Liver (tissue), 9 donors: ENCODE measurements around the gene ALK. TPM values are rescaled to one million over a fixed set of nuclear protein-coding genes. Genes with fewer than 3 reads are reported as not detected.

Experiments used
- DNase-seq: peaks from one replicate; pipeline ENCODE4 v3.0.0-alpha.2; 2017; ENCODE audit warnings: low spot score
- H3K27ac ChIP-seq, 2 donors: one replicate each; pipeline ENCODE4 v1.7.0; 2013; ENCODE audit warnings: inconsistent platforms in 2 of 2, low read length in 2 of 2, control low read depth in 1 of 2, low read depth in 1 of 2, mild to moderate bottlenecking in 1 of 2
- H3K27me3 ChIP-seq, 4 donors: one replicate each; pipeline versions ENCODE4 v1.6.1 to v1.7.0; 2013; ENCODE audit warnings: low read length in 3 of 4, inconsistent platforms in 1 of 4, mild to moderate bottlenecking in 1 of 4, moderate library complexity in 1 of 4; ENCODE audit not compliant: control insufficient read depth in 4 of 4, insufficient read depth in 4 of 4
- H3K36me3 ChIP-seq, 4 donors: one replicate each; pipeline versions ENCODE4 v1.6.1 to v1.7.0; 2013; ENCODE audit warnings: low read length in 3 of 4, mild to moderate bottlenecking in 3 of 4, low read depth in 1 of 4, moderate library complexity in 1 of 4; ENCODE audit not compliant: control insufficient read depth in 4 of 4, insufficient read depth in 3 of 4
- H3K4me1 ChIP-seq, 4 donors: one replicate each; pipeline versions ENCODE4 v1.6.1 to v1.7.0; 2013; ENCODE audit warnings: low read length in 3 of 4, mild to moderate bottlenecking in 3 of 4, moderate library complexity in 1 of 4; ENCODE audit not compliant: control insufficient read depth in 4 of 4, insufficient read depth in 4 of 4
- H3K4me3 ChIP-seq, 3 donors: one replicate each; pipeline versions ENCODE4 v1.6.1 to v1.7.0; 2013; ENCODE audit warnings: low read length in 3 of 3, control low read depth in 1 of 3, low read depth in 1 of 3, mild to moderate bottlenecking in 1 of 3
- H3K9ac ChIP-seq, 2 donors: one replicate each; pipeline ENCODE4 v1.7.0; 2013; ENCODE audit warnings: low read length in 2 of 2, mild to moderate bottlenecking in 2 of 2, moderate library complexity in 2 of 2, control low read depth in 1 of 2, low read depth in 1 of 2
- H3K9me3 ChIP-seq, 4 donors: one replicate each; pipeline versions ENCODE4 v1.6.1 to v1.7.0; 2013; ENCODE audit warnings: low read length in 3 of 4; ENCODE audit not compliant: control insufficient read depth in 4 of 4
- EGR1 ChIP-seq, 2 donors: IDR thresholded peaks; 2 replicates each; pipeline ENCODE4 v1.6.1; 2016 to 2018; ENCODE audit warnings: antibody characterized with exemption in 2 of 2, low read depth in 2 of 2
- FOXA1 ChIP-seq: IDR thresholded peaks from 2 replicates; pipeline ENCODE4 v1.6.1; 2016; ENCODE audit warnings: antibody characterized with exemption
- FOXA2 ChIP-seq: IDR thresholded peaks from 2 replicates; pipeline ENCODE4 v1.6.1; 2016; ENCODE audit warnings: antibody characterized with exemption
- GABPA ChIP-seq, 2 donors: IDR thresholded peaks in 1 of 2; conservative IDR thresholded peaks in 1 of 2; 2 replicates each; pipeline ENCODE4 v1.6.1; 2016; ENCODE audit warnings: antibody characterized with exemption in 2 of 2, mild to moderate bottlenecking in 1 of 2, moderate library complexity in 1 of 2
- HNF4A ChIP-seq, 2 donors: conservative IDR thresholded peaks; 2 replicates each; pipeline ENCODE4 v1.6.1; 2016; ENCODE audit warnings: antibody characterized with exemption in 2 of 2, mild to moderate bottlenecking in 2 of 2
- HNF4G ChIP-seq: IDR thresholded peaks from 2 replicates; pipeline ENCODE4 v1.6.1; 2016; ENCODE audit warnings: antibody characterized with exemption
- NR2F2 ChIP-seq: IDR thresholded peaks from 2 replicates; pipeline ENCODE4 v1.6.1; 2016; ENCODE audit warnings: antibody characterized with exemption
- RAD21 ChIP-seq, 2 donors: IDR thresholded peaks; 2 replicates each; pipeline ENCODE4 v1.6.1; 2016; ENCODE audit warnings: antibody characterized with exemption in 2 of 2, mild to moderate bottlenecking in 2 of 2
- RXRA ChIP-seq, 2 donors: IDR thresholded peaks; 2 replicates each; pipeline ENCODE4 v1.6.1; 2017 to 2018; ENCODE audit warnings: antibody characterized with exemption in 2 of 2, mild to moderate bottlenecking in 1 of 2
- SP1 ChIP-seq: IDR thresholded peaks from 2 replicates; pipeline ENCODE4 v1.6.1; 2018; ENCODE audit warnings: antibody characterized with exemption, mild to moderate bottlenecking
- TAF1 ChIP-seq: conservative IDR thresholded peaks from 2 replicates; pipeline ENCODE4 v1.6.1; 2016; ENCODE audit warnings: antibody characterized with exemption, mild to moderate bottlenecking
- YY1 ChIP-seq: IDR thresholded peaks from 2 replicates; pipeline ENCODE4 v1.6.1; 2016; ENCODE audit warnings: antibody characterized with exemption, mild to moderate bottlenecking
- WGBS: extraction: QIAGEN DNeasy Blood & Tissue Kit; methylation state at CpG from one replicate; pipeline ENCODE4 v1.1.7; 2013; 5-methylcytosine and 5-hydroxymethylcytosine counted together
- polyA plus RNA-seq, 2 donors: library from polyadenylated mRNA; stranded (reverse) in 1 of 2; unstranded in 1 of 2; fragments of 200-250 nt in 1 of 2; fragments of >200 nt in 1 of 2; fragmentation: Nextera tagmentation in 1 of 2; extraction: Ambion mirVana in 1 of 2; gene quantifications; one replicate each; pipeline versions ENCODE4 v1.2.1 to v1.2.3, GENCODE V29; 2013 to 2015
- total RNA-seq, 2 donors: library from RNA; depleted of rRNA; stranded (reverse); fragments of >200 nt; gene quantifications; one replicate each; pipeline ENCODE4 v1.2.3, GENCODE V29; 2014
- TF ChIP-seq, protein P1 (sequence below): IDR thresholded peaks from 2 replicates; pipeline ENCODE4 v1.6.1; 2016; ENCODE audit warnings: antibody characterized with exemption
- TF ChIP-seq, protein P2 (sequence below): IDR thresholded peaks from 2 replicates; pipeline ENCODE4 v1.6.1; 2016; ENCODE audit warnings: antibody characterized with exemption
- TF ChIP-seq, protein P3 (sequence below): fragments of 150-350 bp; IDR thresholded peaks from 2 replicates; pipeline ENCODE4 v1.5.1; 2017; ENCODE audit warnings: improper control_type of control experiment, low read depth, low read length; ENCODE audit not compliant: missing input control
- TF ChIP-seq, protein P4 (sequence below): IDR thresholded peaks from 2 replicates; pipeline ENCODE4 v1.6.1; 2016; ENCODE audit warnings: antibody characterized with exemption
- donor health status: healthy.
- donor health status: healthy.
- donor health status: healthy.
- donor health status: healthy.
- donor health status: healthy.

ALK gene
- total and polyA plus RNA-seq, 4 donors: under 0.01 TPM; not detected in 3

DNA sequence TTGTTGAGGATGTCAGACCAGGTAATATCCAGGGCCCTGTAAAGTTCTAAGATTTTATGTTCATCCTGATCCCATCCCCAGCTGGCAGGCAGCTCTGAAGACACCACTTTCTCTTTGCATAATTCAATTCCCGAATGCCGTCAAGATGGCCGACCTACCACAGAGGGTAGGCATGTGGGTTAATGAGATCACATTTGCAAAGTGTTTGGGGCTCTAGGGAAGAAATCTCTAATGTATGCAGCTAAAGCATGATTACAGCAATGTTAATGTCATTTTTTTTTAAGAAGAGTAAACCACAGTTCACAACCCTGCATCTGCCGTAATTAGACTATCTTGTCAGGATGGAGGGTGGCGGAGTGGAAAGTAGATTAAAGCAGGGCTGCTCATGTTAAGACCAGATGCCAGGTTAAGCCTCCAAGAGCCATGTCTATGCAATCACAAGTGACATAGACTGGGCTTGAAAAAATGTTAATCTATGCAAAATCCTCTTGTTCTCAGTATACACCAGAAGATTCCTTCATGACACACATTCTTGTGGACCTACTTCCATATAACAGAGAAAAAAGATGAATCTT is 131.4 kb downstream of the ALK start:
- H3K9me3 ChIP-seq: no peaks in the 10 kb centered on the region
- TF ChIP-seq, protein P1, sequence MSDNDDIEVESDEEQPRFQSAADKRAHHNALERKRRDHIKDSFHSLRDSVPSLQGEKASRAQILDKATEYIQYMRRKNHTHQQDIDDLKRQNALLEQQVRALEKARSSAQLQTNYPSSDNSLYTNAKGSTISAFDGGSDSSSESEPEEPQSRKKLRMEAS: no peak
- TF ChIP-seq HNF4G (no peak), GABPA (IDR thresholded peaks at IDR 0.05 in 1 of 2, conservative IDR thresholded peaks at IDR 0.05 in 1 of 2) (no peak), SP1 (no peak), FOXA1 (no peak), RXRA (IDR thresholded peaks at IDR 0.05) (no peak), YY1 (no peak), RAD21 (IDR thresholded peaks at IDR 0.05) (no peak), HNF4A (conservative IDR thresholded peaks at IDR 0.05) (no peak), FOXA2 (no peak), NR2F2 (no peak), TAF1 (no peak)
- TF ChIP-seq, protein P2, sequence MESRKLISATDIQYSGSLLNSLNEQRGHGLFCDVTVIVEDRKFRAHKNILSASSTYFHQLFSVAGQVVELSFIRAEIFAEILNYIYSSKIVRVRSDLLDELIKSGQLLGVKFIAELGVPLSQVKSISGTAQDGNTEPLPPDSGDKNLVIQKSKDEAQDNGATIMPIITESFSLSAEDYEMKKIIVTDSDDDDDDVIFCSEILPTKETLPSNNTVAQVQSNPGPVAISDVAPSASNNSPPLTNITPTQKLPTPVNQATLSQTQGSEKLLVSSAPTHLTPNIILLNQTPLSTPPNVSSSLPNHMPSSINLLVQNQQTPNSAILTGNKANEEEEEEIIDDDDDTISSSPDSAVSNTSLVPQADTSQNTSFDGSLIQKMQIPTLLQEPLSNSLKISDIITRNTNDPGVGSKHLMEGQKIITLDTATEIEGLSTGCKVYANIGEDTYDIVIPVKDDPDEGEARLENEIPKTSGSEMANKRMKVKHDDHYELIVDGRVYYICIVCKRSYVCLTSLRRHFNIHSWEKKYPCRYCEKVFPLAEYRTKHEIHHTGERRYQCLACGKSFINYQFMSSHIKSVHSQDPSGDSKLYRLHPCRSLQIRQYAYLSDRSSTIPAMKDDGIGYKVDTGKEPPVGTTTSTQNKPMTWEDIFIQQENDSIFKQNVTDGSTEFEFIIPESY: no peak
- TF ChIP-seq, protein P3, sequence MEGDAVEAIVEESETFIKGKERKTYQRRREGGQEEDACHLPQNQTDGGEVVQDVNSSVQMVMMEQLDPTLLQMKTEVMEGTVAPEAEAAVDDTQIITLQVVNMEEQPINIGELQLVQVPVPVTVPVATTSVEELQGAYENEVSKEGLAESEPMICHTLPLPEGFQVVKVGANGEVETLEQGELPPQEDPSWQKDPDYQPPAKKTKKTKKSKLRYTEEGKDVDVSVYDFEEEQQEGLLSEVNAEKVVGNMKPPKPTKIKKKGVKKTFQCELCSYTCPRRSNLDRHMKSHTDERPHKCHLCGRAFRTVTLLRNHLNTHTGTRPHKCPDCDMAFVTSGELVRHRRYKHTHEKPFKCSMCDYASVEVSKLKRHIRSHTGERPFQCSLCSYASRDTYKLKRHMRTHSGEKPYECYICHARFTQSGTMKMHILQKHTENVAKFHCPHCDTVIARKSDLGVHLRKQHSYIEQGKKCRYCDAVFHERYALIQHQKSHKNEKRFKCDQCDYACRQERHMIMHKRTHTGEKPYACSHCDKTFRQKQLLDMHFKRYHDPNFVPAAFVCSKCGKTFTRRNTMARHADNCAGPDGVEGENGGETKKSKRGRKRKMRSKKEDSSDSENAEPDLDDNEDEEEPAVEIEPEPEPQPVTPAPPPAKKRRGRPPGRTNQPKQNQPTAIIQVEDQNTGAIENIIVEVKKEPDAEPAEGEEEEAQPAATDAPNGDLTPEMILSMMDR: no peak
- TF ChIP-seq, protein P4, sequence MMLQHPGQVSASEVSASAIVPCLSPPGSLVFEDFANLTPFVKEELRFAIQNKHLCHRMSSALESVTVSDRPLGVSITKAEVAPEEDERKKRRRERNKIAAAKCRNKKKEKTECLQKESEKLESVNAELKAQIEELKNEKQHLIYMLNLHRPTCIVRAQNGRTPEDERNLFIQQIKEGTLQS: no peak
- H3K36me3 ChIP-seq: no peaks in the 10 kb centered on the region
- H3K4me3 ChIP-seq: no peak overlapping the region
- 93% methylated on average over 5 of the region's 5 CpGs for WGBS
- H3K27me3 ChIP-seq: no peaks in the 10 kb centered on the region
- no peak overlapping the region for H3K9ac ChIP-seq
- H3K4me1 ChIP-seq: no peaks in the 10 kb centered on the region
- H3K27ac ChIP-seq: no peak overlapping the region
- no peak for DNase-seq

DNA sequence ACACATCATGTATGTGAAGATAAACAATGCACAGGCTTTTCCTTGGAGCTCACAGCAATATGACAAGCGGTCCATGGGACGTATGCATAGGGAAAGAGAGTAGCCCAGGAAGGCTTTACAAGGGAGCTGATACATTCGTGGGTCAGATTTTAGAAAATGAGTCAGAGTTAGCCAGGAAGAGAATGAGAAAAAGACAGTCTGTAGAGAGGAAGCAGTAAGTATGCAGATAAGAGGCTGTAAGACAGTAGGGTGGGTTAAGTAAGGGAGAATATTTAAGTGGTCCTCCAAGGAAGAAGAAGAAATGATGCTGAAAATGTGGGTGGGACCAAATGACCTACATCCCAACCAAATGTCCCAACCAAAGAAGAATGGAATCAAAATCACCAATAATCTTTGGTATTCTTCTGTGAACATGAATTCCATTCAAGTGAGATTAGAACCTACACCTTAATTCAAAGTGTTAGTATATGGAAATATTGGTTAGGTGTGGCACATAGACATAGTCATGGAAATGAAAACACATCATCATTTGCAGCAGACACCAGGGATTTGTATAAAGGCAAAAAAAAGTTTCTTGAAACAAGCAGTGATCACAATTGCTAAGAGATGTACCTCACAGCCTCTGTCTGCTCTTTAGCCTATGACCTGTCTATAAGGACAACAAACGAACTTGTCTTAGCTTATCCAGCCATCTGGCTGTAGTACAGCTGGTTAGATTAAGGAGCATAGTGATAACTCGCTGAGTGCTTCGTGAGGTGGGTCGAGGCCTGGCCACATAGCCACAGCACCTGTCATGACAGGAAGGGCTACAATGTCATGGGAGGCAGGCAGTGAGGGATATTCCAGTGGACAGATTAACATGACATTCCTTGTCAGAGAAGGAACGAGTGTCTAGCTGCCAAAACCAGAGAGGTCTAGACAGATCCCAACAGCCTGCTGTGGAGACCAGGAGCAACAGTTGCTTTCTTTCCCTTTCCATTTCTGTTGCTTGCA is 133.6 kb downstream of the ALK start:
- WGBS: 79% methylated on average over 8 of the region's 8 CpGs
- no peak overlapping the region for H3K9ac ChIP-seq

More for the DNA sequence above, 133.6 kb downstream of the ALK start:
- no peaks in the 10 kb centered on the region for H3K9me3 ChIP-seq
- DNase-seq: no peak
- H3K27me3 ChIP-seq: no peaks in the 10 kb centered on the region
- no peak overlapping the region for H3K27ac ChIP-seq
- H3K4me1 ChIP-seq: no peaks in the 10 kb centered on the region
- no peak for TF ChIP-seq RXRA (IDR thresholded peaks at IDR 0.05)
- no peak for TF ChIP-seq NR2F2
- no peak for TF ChIP-seq RAD21 (IDR thresholded peaks at IDR 0.05)
- TF ChIP-seq, protein P2: no peak
- TF ChIP-seq, protein P3: no peak
- TF ChIP-seq EGR1 (IDR thresholded peaks at IDR 0.05; ENCODE audit: low read depth in 2 of 2): no peak
- no peak for TF ChIP-seq YY1
- H3K36me3 ChIP-seq: no peaks in the 10 kb centered on the region
- no peak overlapping the region for H3K4me3 ChIP-seq
